OCI-LY7 (cell line): ENCODE measurements around the gene EPRS1. TPM values are rescaled to one million over a fixed set of nuclear protein-coding genes. Genes with fewer than 3 reads are reported as not detected.

ENCODE experiments used
- total RNA-seq, 2 experiments: library from RNA; depleted of rRNA in 1 of 2; stranded (reverse); fragments of >200 nt in 1 of 2; shearing (Covaris generic) in 1 of 2; gene quantifications; 2 replicates each; pipeline ENCODE4 v1.2.3, GENCODE V29; 2014 to 2022

The EPRS1 gene
- total RNA-seq, 2 experiments from 2014 or later: 93.1 to 174 TPM

Other genes with a start within 250 kb of the EPRS1 start
- not detected in 2 replicates for gene SLC30A10, start 117.9 kb downstream of the EPRS1 start, total RNA-seq (2014; rRNA removed; shearing (Covaris generic))
- gene SLC30A10, start 117.9 kb downstream of the EPRS1 start, total RNA-seq (2022): not detected in 2 replicates
- 43.0 and 48.7 TPM in 2 replicates for gene BPNT1, start 43.3 kb upstream of the EPRS1 start, total RNA-seq (2014; rRNA removed; shearing (Covaris generic))
- 73.3 and 98.5 TPM in 2 replicates for gene BPNT1, start 43.3 kb upstream of the EPRS1 start, total RNA-seq (2022)
- gene IARS2, start 47.6 kb upstream of the EPRS1 start, total RNA-seq (2014; rRNA removed; shearing (Covaris generic)): 57.2 and 62.6 TPM in 2 replicates
- gene IARS2, start 47.6 kb upstream of the EPRS1 start, total RNA-seq (2022): 90.2 and 91.3 TPM in 2 replicates
- 16.9 and 22.6 TPM in 2 replicates for gene RAB3GAP2, start 225.9 kb upstream of the EPRS1 start, total RNA-seq (2014; rRNA removed; shearing (Covaris generic))
- gene RAB3GAP2, start 225.9 kb upstream of the EPRS1 start, total RNA-seq (2022): 37.4 and 41.1 TPM in 2 replicates